Natural killer cell (primary cell): ENCODE measurements around the gene UPF3B. TPM values are rescaled to one million over a fixed set of nuclear protein-coding genes. Genes with fewer than 3 reads are reported as not detected.

Source experiments
- ATAC-seq, 3 donors: fragments of 150-1000 bp in 2 of 3; fragments of 200-7000 bp in 1 of 3; cut with Tn5 transposase; 1 replicate in 1 of 3; 2 replicates in 2 of 3; pipeline ENCODE4 v1.10.0; 2021; ENCODE audit warnings: mild to moderate bottlenecking in 2 of 3, moderate library complexity in 2 of 3
- DNase-seq, 2 donors: peaks; one replicate each; pipeline versions ENCODE4 v3.0.0 to v3.0.0-alpha.2; 2013 to 2021; ENCODE audit warnings: mixed read lengths in 1 of 2
- H3K27ac ChIP-seq: one replicate; pipeline ENCODE4 v1.5.1; 2013; ENCODE audit warnings: mild to moderate bottlenecking, low read length
- H3K27me3 ChIP-seq: one replicate; pipeline ENCODE4 v1.6.1; 2013; ENCODE audit warnings: low read length; ENCODE audit not compliant: control insufficient read depth, insufficient read depth
- H3K36me3 ChIP-seq: one replicate; pipeline ENCODE4 v1.6.1; 2013; ENCODE audit warnings: low read length; ENCODE audit not compliant: control insufficient read depth, insufficient read depth
- H3K4me1 ChIP-seq: one replicate; pipeline ENCODE4 v1.6.1; 2013; ENCODE audit warnings: low read length; ENCODE audit not compliant: control insufficient read depth, insufficient read depth
- H3K4me3 ChIP-seq: one replicate; pipeline ENCODE4 v1.5.1; 2013; ENCODE audit warnings: low read length
- H3K9me3 ChIP-seq: one replicate; pipeline ENCODE4 v1.6.1; 2013; ENCODE audit warnings: low read length; ENCODE audit not compliant: control insufficient read depth, insufficient read depth
- H3K27ac Mint-ChIP-seq, 2 donors: one replicate each; pipeline ENCODE4 v1.8.0; 2022; ENCODE audit warnings: mild to moderate bottlenecking in 2 of 2, mixed read lengths in 2 of 2, moderate library complexity in 1 of 2
- H3K27me3 Mint-ChIP-seq, 2 donors: one replicate each; pipeline ENCODE4 v1.8.0; 2022; ENCODE audit warnings: low read depth in 2 of 2, mixed read lengths in 2 of 2
- H3K36me3 Mint-ChIP-seq: one replicate; pipeline ENCODE4 v1.8.0; 2022; ENCODE audit warnings: mixed read lengths
- H3K4me1 Mint-ChIP-seq, 2 donors: one replicate each; pipeline ENCODE4 v1.8.0; 2022; ENCODE audit warnings: mixed read lengths in 2 of 2
- H3K4me3 Mint-ChIP-seq: one replicate; pipeline ENCODE4 v1.8.0; 2022; ENCODE audit warnings: mild to moderate bottlenecking, moderate library complexity, mixed read lengths
- H3K9me3 Mint-ChIP-seq, 2 donors: one replicate each; pipeline ENCODE4 v1.8.0; 2022; ENCODE audit warnings: mixed read lengths in 2 of 2
- WGBS: methylation state at CpG from one replicate; pipeline ENCODE4 v1.1.7; 2013; ENCODE audit warnings: missing lambda C conversion rate; ENCODE audit not compliant: insufficient coverage; 5-methylcytosine and 5-hydroxymethylcytosine counted together
- intact Hi-C: fragments of 100-400 bp; cut with micrococcal nuclease; formaldehyde crosslinking; loops from one replicate; pipeline ENCODE4 v1.14.2; 2022
- total RNA-seq, 4 donors: library from RNA; stranded (reverse); fragments of 120-200 nt in 1 of 4; gene quantifications; one replicate each; pipeline versions ENCODE4 v1.2.3 to v1.2.4, GENCODE V29; 2013 to 2022
- TF ChIP-seq, protein P1 (sequence below): fragments of 200-600 bp; IDR thresholded peaks from one replicate; pipeline ENCODE4 v1.8.0; 2022; ENCODE audit warnings: antibody characterized with exemption

The UPF3B gene
- total RNA-seq, 3 donors from 2014 or later (not counting 1 experiment from before 2014, with no cell fraction given): 9.3 to 16.4 (median 12.4) TPM

DNA sequence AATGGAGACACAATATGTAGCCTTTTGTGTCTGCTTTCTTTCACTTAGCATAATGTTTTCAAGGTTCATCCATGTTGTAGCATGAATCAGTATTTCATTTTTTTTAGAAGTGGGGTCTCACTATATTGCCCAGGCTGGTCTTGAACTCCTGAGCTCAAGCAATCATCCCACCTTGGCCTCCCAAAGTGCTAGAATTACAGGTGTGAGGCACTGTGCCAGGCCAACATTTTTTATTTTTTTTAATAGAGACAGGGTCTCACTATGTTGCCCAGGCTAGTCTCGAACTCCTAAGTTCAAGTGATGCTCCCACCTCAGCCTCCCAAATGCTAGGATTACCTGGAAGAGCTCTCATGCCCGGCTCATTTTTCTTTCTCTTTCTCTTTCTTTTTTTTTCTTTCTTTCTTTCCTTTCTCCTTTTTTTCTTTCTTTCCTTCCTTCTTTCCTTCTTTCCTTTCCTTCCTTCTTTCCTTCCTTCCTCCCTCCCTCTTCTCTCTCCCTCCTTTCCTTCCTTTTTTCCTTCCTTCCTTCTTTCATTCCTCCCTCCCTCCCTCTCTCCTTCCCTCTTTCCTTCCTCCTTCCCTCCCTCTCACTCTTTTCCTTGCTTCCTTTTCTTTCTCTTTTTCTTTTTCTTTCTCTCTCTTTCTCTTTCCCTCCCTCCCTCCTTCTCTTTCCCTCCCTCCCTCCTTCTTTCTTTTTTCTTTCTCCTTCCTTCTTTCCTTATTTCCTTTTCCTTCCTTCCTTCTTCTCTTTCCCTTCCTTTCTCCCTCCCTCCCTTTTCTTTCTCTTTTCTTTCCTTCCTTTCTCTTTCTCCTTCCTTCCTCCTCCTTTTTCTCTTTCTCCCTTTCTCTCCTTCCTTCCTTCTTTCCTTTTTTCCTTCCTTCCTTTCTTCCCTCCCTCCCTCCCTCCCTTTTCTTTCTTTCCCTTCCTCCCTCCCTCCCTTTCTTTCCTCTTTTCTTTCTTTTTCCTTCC lies 51.2 kb downstream of the UPF3B start:
- Histone ChIP-seq H3K27me3 (no peaks in the 10 kb centered on the region), H3K27ac (no peak overlapping the region), H3K4me1 (no peaks in the 10 kb centered on the region), H3K4me3 (no peak overlapping the region), H3K36me3 (no peaks in the 10 kb centered on the region), H3K9me3 (no peaks in the 10 kb centered on the region)
- ATAC-seq: no peak
- 92% methylated on average over 2 of the region's 2 CpGs for WGBS
- no peaks in the 10 kb centered on the region for H3K4me1 Mint-ChIP-seq
- no peak overlapping the region for H3K4me3 Mint-ChIP-seq
- no peaks in the 10 kb centered on the region for H3K36me3 Mint-ChIP-seq
- H3K27me3 Mint-ChIP-seq: no peaks in the 10 kb centered on the region
- TF ChIP-seq, protein P1, sequence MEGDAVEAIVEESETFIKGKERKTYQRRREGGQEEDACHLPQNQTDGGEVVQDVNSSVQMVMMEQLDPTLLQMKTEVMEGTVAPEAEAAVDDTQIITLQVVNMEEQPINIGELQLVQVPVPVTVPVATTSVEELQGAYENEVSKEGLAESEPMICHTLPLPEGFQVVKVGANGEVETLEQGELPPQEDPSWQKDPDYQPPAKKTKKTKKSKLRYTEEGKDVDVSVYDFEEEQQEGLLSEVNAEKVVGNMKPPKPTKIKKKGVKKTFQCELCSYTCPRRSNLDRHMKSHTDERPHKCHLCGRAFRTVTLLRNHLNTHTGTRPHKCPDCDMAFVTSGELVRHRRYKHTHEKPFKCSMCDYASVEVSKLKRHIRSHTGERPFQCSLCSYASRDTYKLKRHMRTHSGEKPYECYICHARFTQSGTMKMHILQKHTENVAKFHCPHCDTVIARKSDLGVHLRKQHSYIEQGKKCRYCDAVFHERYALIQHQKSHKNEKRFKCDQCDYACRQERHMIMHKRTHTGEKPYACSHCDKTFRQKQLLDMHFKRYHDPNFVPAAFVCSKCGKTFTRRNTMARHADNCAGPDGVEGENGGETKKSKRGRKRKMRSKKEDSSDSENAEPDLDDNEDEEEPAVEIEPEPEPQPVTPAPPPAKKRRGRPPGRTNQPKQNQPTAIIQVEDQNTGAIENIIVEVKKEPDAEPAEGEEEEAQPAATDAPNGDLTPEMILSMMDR: no peak
- no peak overlapping the region for H3K27ac Mint-ChIP-seq
- no peaks in the 10 kb centered on the region for H3K9me3 Mint-ChIP-seq
- no peak for DNase-seq
- intact Hi-C loops: no loop called here

DNA sequence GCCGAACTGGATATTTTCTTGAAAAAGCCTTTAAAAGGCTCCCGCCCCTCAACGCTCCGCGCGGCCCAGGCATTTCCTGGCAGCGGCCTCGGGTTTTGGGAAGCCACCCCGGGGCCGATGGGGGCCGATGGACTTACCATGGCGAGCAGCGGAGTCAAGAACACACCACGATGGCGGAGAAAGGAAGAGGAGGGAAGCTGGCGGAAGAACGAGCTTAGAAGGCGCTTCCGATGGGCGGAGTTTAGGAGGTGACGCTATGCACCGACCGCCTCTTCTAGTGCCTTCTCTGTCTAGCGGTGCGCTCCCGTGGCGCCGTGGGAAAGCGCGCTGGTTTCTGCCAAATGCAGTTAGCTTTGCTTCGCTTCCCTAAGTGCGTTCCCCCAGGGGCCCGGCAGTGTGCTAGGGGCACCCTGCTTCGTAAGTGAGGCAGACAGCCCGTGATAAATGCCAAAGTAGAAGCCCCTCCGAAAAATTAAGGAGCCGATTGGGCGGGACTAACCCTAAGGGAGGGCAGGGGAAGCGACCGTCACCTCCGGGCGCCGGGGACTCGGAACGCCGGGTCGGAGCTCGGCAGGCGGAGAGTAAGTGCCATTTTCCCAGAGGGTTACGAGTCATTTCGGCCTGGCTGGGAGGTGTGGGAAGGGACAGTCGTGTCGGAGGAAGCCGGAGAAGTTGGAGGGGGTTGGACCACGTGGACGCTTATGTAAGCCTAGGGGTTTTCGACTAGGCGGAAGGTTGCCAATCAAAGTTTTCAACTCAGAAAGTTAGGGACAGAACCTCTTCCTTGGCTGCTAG lies 61.1 kb downstream of the UPF3B start, which contains the start of gene RPL39:
Gene RPL39 (minus strand): TSS at position 194 of the 795 bp plus-strand sequence. CDS start 54 bp downstream, at position 140.
- no peaks in the 10 kb centered on the region for H3K9me3 Mint-ChIP-seq
- WGBS: under 1% methylated on average over 58 of the region's 58 CpGs
- Histone ChIP-seq H3K4me3 (peak within 1 kb of the TSS; percentile 69), H3K27ac (peak within 1 kb of the TSS; percentile 100), H3K4me1 (peaks cover 31% of the 10 kb centered on the region), H3K27me3 (no peaks in the 10 kb centered on the region), H3K9me3 (no peaks in the 10 kb centered on the region), H3K36me3 (peaks cover 18% of the 10 kb centered on the region)
- intact Hi-C loops: loop anchor here (1.0 to 5.0 kb wide), 5 partner anchors 30 to 89 kb away; partner anchors contain the start of genes NDUFA1, RNF113A, SOWAHD and UPF3B
- peak; percentile 70 to 92 for DNase-seq
- ATAC-seq: peak; percentile 87 to 97 (median 92)
- TF ChIP-seq, protein P1: no peak
- no peaks in the 10 kb centered on the region for H3K36me3 Mint-ChIP-seq
- H3K4me3 Mint-ChIP-seq: peak within 1 kb of the TSS; percentile 92
- H3K27ac Mint-ChIP-seq: peak within 1 kb of the TSS; percentile 96 to 97
- H3K27me3 Mint-ChIP-seq: no peaks in the 10 kb centered on the region
- H3K4me1 Mint-ChIP-seq: peaks cover 0 to 16% of the 10 kb centered on the region in 2 donors

DNA sequence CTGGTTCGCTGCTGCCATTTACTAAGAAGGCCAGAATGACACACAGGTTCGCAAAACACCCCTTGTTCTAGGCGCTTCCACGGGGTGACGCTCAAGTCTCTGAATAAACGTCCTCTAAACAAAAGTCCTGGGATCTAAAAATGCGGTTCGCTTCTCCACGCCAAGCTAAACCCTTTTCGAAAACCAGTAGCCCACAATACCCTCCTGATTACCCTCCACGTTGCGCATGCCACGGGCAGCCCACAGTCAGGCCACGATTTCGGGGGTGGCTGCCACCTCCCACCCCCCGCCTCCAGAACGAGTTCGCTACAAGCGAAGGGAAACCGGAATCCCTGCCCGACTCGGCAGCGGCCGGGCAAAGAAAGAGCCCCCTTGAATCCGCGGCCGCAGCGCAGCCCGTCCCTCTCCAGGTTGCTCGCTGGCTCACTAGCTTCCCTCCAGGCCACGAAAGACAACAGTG lies 61.8 kb downstream of the UPF3B start:
- under 1% methylated on average over 31 of the region's 31 CpGs for WGBS
- ATAC-seq: peak; percentile 21 to 38 (median 29)

More for the DNA sequence above, 61.8 kb downstream of the UPF3B start:
- Histone ChIP-seq H3K4me1 (peaks cover 31% of the 10 kb centered on the region), H3K9me3 (no peaks in the 10 kb centered on the region), H3K36me3 (peaks cover 19% of the 10 kb centered on the region), H3K27me3 (no peaks in the 10 kb centered on the region), H3K27ac (peak overlapping the region; percentile 100), H3K4me3 (peak overlapping the region; percentile 69)
- Mint-ChIP-seq H3K27me3 (no peaks in the 10 kb centered on the region), H3K27ac (peak overlapping the region; percentile 96 to 97), H3K4me3 (peak overlapping the region; percentile 92), H3K9me3 (no peaks in the 10 kb centered on the region), H3K4me1 (peaks cover 0 to 16% of the 10 kb centered on the region in 2 donors), H3K36me3 (no peaks in the 10 kb centered on the region)
- intact Hi-C loops: loop anchor here (1.0 to 5.0 kb wide), 5 partner anchors 30 to 90 kb away; partner anchors contain the start of genes NDUFA1, RNF113A, SOWAHD and UPF3B
- TF ChIP-seq, protein P1: no peak
- DNase-seq: peak in 1 of 2 donors; percentile 69
